B cell (primary cell): ENCODE measurements around the gene SLC22A13. TPM values are rescaled to one million over a fixed set of nuclear protein-coding genes. Genes with fewer than 3 reads are reported as not detected.

Experiments
- ATAC-seq: fragments of 200-7000 bp; cut with Tn5 transposase; one replicate; pipeline ENCODE4 v1.10.0; 2021; ENCODE audit warnings: low read depth, mild to moderate bottlenecking, moderate number of reproducible peaks, moderate library complexity
- CTCF ChIA-PET: fragments of 350-600 bp; sonication (Branson Sonifier 250); formaldehyde crosslinking; loops from one replicate; lab custom pipeline; 2021; ENCODE audit warnings: antibody characterized with exemption, inconsistent platforms; lab: Charles Lee
- POLR2A ChIA-PET: fragments of 350-600 bp; sonication (Branson Sonifier 250); formaldehyde crosslinking; loops from one replicate; lab custom pipeline; 2021; ENCODE audit warnings: antibody characterized with exemption; lab: Charles Lee
- DNase-seq: peaks from one replicate; pipeline ENCODE4 v3.0.0; 2013
- H2AFZ ChIP-seq: 2 replicates; pipeline ENCODE4 v1.6.1; 2012; ENCODE audit warnings: mild to moderate bottlenecking, low read depth, low read length; ENCODE audit not compliant: insufficient read depth, poor library complexity, severe bottlenecking
- H3K27ac ChIP-seq, 2 donors: 1 replicate in 1 of 2; 2 replicates in 1 of 2; pipeline ENCODE4 v1.5.1; 2012 to 2013; ENCODE audit warnings: low read length in 2 of 2, mild to moderate bottlenecking in 2 of 2, moderate library complexity in 1 of 2
- H3K27me3 ChIP-seq, 4 experiments: fragments of 200-600 bp in 1 of 4; sonication (generic) in 1 of 4; replicated peaks in 1 of 4; 1 replicate in 2 of 4; 2 replicates in 2 of 4; pipeline versions ENCODE4 v1.6.1 to v1.7.0; 2013 to 2016; ENCODE audit warnings: low read length in 3 of 4, mild to moderate bottlenecking in 2 of 4, mixed read lengths in 1 of 4, moderate library complexity in 1 of 4; ENCODE audit not compliant: insufficient read depth in 4 of 4, control insufficient read depth in 3 of 4; ENCODE audit errors: control extremely low read depth in 1 of 4
- H3K36me3 ChIP-seq, 2 experiments: replicated peaks in 1 of 2; 1 replicate in 1 of 2; 2 replicates in 1 of 2; pipeline versions ENCODE4 v1.6.1 to v1.7.1; 2013; ENCODE audit warnings: low read length in 1 of 2; ENCODE audit not compliant: insufficient read depth in 2 of 2, control insufficient read depth in 1 of 2; ENCODE audit errors: control extremely low read depth in 1 of 2, extremely low read depth in 1 of 2
- H3K4me1 ChIP-seq, 2 donors: fragments of 200-600 bp in 1 of 2; sonication (generic) in 1 of 2; 1 replicate in 1 of 2; 2 replicates in 1 of 2; pipeline versions ENCODE4 v1.5.1 to v1.6.1; 2013 to 2017; ENCODE audit warnings: low read length in 2 of 2; ENCODE audit not compliant: control insufficient read depth in 2 of 2, insufficient read depth in 2 of 2
- H3K4me2 ChIP-seq: replicated peaks from 2 replicates; pipeline ENCODE3; 2012; ENCODE audit warnings: mild to moderate bottlenecking, low read depth, low read length; ENCODE audit not compliant: poor library complexity, severe bottlenecking
- H3K4me3 ChIP-seq, 5 experiments: fragments of 200-600 bp in 1 of 5; sonication (generic) in 1 of 5; 1 replicate in 3 of 5; 2 replicates in 2 of 5; pipeline versions ENCODE4 v1.5.1 to v1.7.0; 2011 to 2016; ENCODE audit warnings: low read length in 4 of 5, mild to moderate bottlenecking in 4 of 5, low read depth in 2 of 5, control low read depth in 1 of 5, moderate library complexity in 1 of 5; ENCODE audit not compliant: insufficient read depth in 1 of 5; ENCODE audit errors: control extremely low read depth in 1 of 5, extremely low read depth in 1 of 5
- H3K79me2 ChIP-seq: fragments of 200-600 bp; sonication (generic); one replicate; pipeline ENCODE4 v1.6.0; 2016; ENCODE audit warnings: low read length; ENCODE audit not compliant: control insufficient read depth, insufficient read depth
- H3K9ac ChIP-seq: fragments of 200-600 bp; sonication (generic); 2 replicates; pipeline ENCODE4 v1.6.1; 2017; ENCODE audit warnings: mild to moderate bottlenecking, low read length, moderate library complexity
- H3K9me3 ChIP-seq, 3 donors: one replicate each; pipeline versions ENCODE4 v1.6.1 to v1.7.1; 2013; ENCODE audit warnings: low read length in 2 of 3; ENCODE audit not compliant: control insufficient read depth in 2 of 3, insufficient read depth in 1 of 3; ENCODE audit errors: control extremely low read depth in 1 of 3
- H4K20me1 ChIP-seq: 2 replicates; pipeline ENCODE4 v1.6.0; 2012; ENCODE audit warnings: mild to moderate bottlenecking, low read length; ENCODE audit not compliant: insufficient read depth, control insufficient read depth, poor library complexity, severe bottlenecking
- H3K27ac Mint-ChIP-seq: one replicate; pipeline ENCODE4 v1.8.0; 2021; ENCODE audit warnings: mixed read lengths
- H3K27me3 Mint-ChIP-seq: one replicate; pipeline ENCODE4 v1.8.0; 2021; ENCODE audit warnings: mixed read lengths
- H3K4me1 Mint-ChIP-seq: one replicate; pipeline ENCODE4 v1.8.0; 2021; ENCODE audit warnings: mixed read lengths
- H3K4me3 Mint-ChIP-seq: one replicate; pipeline ENCODE4 v1.8.0; 2021; ENCODE audit warnings: mixed read lengths
- H3K9me3 Mint-ChIP-seq: one replicate; pipeline ENCODE4 v1.8.0; 2022; ENCODE audit warnings: mixed read lengths; ENCODE audit not compliant: insufficient read depth
- EZH2 ChIP-seq: IDR thresholded peaks from 2 replicates; pipeline ENCODE4 v1.6.1; 2012; ENCODE audit warnings: borderline replicate concordance, low read depth, mild to moderate bottlenecking, moderate library complexity, low read length; ENCODE audit not compliant: insufficient read depth, poor library complexity, severe bottlenecking
- WGBS: methylation state at CpG from one replicate; pipeline ENCODE4 v1.1.5; 2013; ENCODE audit warnings: missing lambda C conversion rate; ENCODE audit not compliant: insufficient coverage; 5-methylcytosine and 5-hydroxymethylcytosine counted together
- intact Hi-C: fragments of 100-400 bp; cut with micrococcal nuclease; formaldehyde crosslinking; loops from one replicate; pipeline ENCODE4 v1.10.0; 2022
- polyA plus RNA-seq: library from polyadenylated mRNA; depleted of rRNA; stranded (reverse); fragments of >200 nt; gene quantifications from 2 replicates; pipeline ENCODE4 v1.2.3, GENCODE V29; 2012
- total RNA-seq, 2 donors: library from RNA; stranded (reverse); fragments of 120-200 nt in 1 of 2; gene quantifications; 1 replicate in 1 of 2; 2 replicates in 1 of 2; pipeline versions ENCODE4 v1.2.3 to v1.2.4, GENCODE V29; 2013 to 2022
- TF ChIP-seq, protein P1 (sequence below): fragments of 200-600 bp; IDR thresholded peaks from one replicate; pipeline ENCODE4 v1.8.0; 2022; ENCODE audit warnings: antibody characterized with exemption, mild to moderate bottlenecking

Gene SLC22A13
- total and polyA plus RNA-seq, 2 donors (not counting 1 experiment from before 2014, with no cell fraction given) = 0.31 to 0.91 TPM

DNA sequence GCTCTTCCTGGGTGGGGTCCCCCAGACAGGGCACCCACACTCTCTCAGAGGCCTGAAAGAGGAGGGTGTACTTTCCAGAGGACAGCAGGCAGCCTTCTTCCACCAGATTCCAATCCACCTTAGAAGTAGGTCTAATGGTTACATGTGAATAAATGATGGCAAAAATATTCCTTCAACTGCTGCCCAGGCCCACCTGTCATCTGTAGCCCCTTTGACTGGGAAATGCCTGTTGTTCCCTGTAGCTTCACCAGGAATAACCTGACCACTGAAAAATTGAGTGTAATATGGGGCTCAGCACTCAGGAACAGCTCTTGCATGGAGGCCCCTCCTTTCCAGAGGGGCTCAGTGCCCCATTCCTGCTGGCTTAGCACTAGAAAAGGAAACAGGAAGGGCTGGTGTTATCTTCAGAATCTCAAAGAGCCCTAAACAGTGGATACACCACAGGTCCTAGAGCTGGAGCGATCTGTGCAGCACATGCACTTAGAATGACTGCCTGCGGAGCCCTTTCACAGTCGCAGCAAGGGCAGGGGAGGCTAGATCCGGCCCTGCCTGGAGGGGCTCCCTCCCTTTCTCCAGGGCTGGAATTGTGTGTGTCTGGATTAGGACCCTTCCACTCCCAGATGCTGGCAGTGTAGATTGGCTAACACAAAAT lies 48.6 kb downstream of the SLC22A13 start:
- ChIA-PET POLR2A (no interaction called here), CTCF (no interaction called here)
- Mint-ChIP-seq H3K27ac (no peak overlapping the region), H3K9me3 (no peaks in the 10 kb centered on the region), H3K4me1 (no peaks in the 10 kb centered on the region), H3K27me3 (peaks cover 14% of the 10 kb centered on the region), H3K4me3 (no peak overlapping the region)
- H3K9ac ChIP-seq = no peak overlapping the region
- no peaks in the 10 kb centered on the region for H3K79me2 ChIP-seq
- H3K4me2 ChIP-seq = no peak overlapping the region
- intact Hi-C loops = no loop called here
- no peaks in the 10 kb centered on the region for H3K36me3 ChIP-seq
- 37% methylated on average over 4 of the region's 4 CpGs for WGBS
- H3K4me3 ChIP-seq = no peak overlapping the region
- no peaks in the 10 kb centered on the region for H4K20me1 ChIP-seq
- no peaks in the 10 kb centered on the region for H3K4me1 ChIP-seq
- no peak overlapping the region for H3K27ac ChIP-seq
- H3K9me3 ChIP-seq = no peaks in the 10 kb centered on the region
- ATAC-seq = no peak
- no peak for TF ChIP-seq EZH2
- TF ChIP-seq, protein P1, sequence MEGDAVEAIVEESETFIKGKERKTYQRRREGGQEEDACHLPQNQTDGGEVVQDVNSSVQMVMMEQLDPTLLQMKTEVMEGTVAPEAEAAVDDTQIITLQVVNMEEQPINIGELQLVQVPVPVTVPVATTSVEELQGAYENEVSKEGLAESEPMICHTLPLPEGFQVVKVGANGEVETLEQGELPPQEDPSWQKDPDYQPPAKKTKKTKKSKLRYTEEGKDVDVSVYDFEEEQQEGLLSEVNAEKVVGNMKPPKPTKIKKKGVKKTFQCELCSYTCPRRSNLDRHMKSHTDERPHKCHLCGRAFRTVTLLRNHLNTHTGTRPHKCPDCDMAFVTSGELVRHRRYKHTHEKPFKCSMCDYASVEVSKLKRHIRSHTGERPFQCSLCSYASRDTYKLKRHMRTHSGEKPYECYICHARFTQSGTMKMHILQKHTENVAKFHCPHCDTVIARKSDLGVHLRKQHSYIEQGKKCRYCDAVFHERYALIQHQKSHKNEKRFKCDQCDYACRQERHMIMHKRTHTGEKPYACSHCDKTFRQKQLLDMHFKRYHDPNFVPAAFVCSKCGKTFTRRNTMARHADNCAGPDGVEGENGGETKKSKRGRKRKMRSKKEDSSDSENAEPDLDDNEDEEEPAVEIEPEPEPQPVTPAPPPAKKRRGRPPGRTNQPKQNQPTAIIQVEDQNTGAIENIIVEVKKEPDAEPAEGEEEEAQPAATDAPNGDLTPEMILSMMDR = no peak
- H3K27me3 ChIP-seq = no peaks in the 10 kb centered on the region
- no peak overlapping the region for H2AFZ ChIP-seq
- no peak for DNase-seq

DNA sequence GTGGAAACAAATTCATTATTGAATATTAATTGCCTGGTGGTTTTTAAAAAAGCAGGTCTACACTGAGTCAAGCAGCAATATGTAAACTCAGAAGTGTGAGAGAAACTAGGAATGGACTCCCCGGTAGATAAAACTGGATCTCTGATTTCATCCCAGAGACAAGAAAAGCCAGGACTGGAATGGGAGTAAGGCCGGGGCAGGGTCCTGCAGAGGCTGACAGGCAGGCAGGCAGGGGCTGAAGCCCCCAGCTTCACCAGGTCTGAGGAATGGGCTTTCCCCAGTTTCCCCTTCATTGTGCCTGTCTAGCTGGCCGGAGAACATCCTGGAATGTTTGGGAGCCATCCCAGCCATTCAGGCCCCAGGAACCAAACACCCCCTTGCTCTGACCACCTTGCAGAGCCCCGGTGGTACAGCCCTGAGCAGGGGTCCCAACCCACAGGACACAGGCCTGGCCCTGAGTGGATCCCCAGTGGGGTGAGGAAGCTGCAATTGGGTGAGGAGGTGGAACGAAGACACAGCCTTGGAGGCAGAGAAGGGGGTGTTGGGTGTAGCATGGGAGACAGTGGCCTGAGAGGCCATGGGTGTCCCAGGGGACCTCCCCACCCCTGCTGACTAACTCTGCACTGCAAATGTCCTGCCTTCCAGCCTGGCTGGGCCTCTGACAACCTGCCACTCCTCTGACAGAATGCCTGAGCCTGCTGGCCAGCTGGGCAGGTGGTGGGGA lies 49.3 kb downstream of the SLC22A13 start:
- Histone ChIP-seq H3K27me3 (no peaks in the 10 kb centered on the region), H3K4me2 (no peak overlapping the region), H4K20me1 (no peaks in the 10 kb centered on the region), H3K36me3 (no peaks in the 10 kb centered on the region), H3K27ac (no peak overlapping the region), H3K9ac (no peak overlapping the region), H3K79me2 (no peaks in the 10 kb centered on the region), H2AFZ (no peak overlapping the region), H3K4me1 (no peaks in the 10 kb centered on the region), H3K4me3 (no peak overlapping the region), H3K9me3 (no peaks in the 10 kb centered on the region)
- POLR2A ChIA-PET = no interaction called here
- no peak overlapping the region for H3K27ac Mint-ChIP-seq
- ATAC-seq (no peak), DNase-seq (no peak)
- no peak overlapping the region for H3K4me3 Mint-ChIP-seq
- 66% methylated on average over 2 of the region's 5 CpGs for WGBS
- CTCF ChIA-PET = no interaction called here
- H3K27me3 Mint-ChIP-seq = peaks cover 14% of the 10 kb centered on the region
- intact Hi-C loops = no loop called here
- no peak for TF ChIP-seq EZH2
- TF ChIP-seq, protein P1 = no peak
- H3K9me3 Mint-ChIP-seq = no peaks in the 10 kb centered on the region
- no peaks in the 10 kb centered on the region for H3K4me1 Mint-ChIP-seq
